DND-41 (cell line): ENCODE measurements around the gene GPR107.

Source experiments
- ATAC-seq: fragments of 200-7000 bp; cut with Tn5 transposase; 3 replicates; pipeline ENCODE4 v1.9.1; 2021; ENCODE audit warnings: low read depth; ENCODE audit not compliant: insufficient read depth
- DNase-seq: peaks from one replicate; pipeline ENCODE4 v3.0.0-alpha.2; 2020
- H2AFZ ChIP-seq: 2 replicates; pipeline ENCODE4 v1.6.0; 2012; ENCODE audit warnings: low read depth, low read length
- H3K27ac ChIP-seq: 2 replicates; pipeline ENCODE4 v1.5.1; 2012; ENCODE audit warnings: low read length, inconsistent platforms
- H3K27me3 ChIP-seq: fragments of 200-600 bp; sonication (generic); 2 replicates; pipeline ENCODE4 v1.6.0; 2012; ENCODE audit warnings: low read length, mild to moderate bottlenecking, inconsistent platforms; ENCODE audit not compliant: insufficient read depth, poor library complexity
- H3K36me3 ChIP-seq: 2 replicates; pipeline ENCODE4 v1.5.1; 2012; ENCODE audit warnings: low read length, inconsistent platforms; ENCODE audit not compliant: insufficient read depth
- H3K4me1 ChIP-seq: 2 replicates; pipeline ENCODE4 v1.5.1; 2012; ENCODE audit warnings: mild to moderate bottlenecking, low read length; ENCODE audit not compliant: insufficient read depth
- H3K4me2 ChIP-seq: 2 replicates; pipeline ENCODE4 v1.6.0; 2012; ENCODE audit warnings: mild to moderate bottlenecking, moderate library complexity, low read length, inconsistent platforms; ENCODE audit not compliant: insufficient read depth
- H3K4me3 ChIP-seq, 2 experiments: fragments of 200-600 bp in 1 of 2; shearing (Covaris generic) in 1 of 2; 2 replicates each; pipeline ENCODE4 v1.5.1; 2012 to 2016; ENCODE audit warnings: inconsistent platforms in 2 of 2, low read length in 2 of 2, mild to moderate bottlenecking in 2 of 2, low read depth in 1 of 2, moderate library complexity in 1 of 2
- H3K79me2 ChIP-seq: 2 replicates; pipeline ENCODE4 v1.6.0; 2012; ENCODE audit warnings: low read length, inconsistent platforms; ENCODE audit not compliant: insufficient read depth
- H3K9ac ChIP-seq: 2 replicates; pipeline ENCODE4 v1.6.0; 2012; ENCODE audit warnings: low read depth, mild to moderate bottlenecking, inconsistent platforms, low read length, moderate library complexity
- H3K9me3 ChIP-seq: 2 replicates; pipeline ENCODE4 v1.5.1; 2012; ENCODE audit warnings: low read length, moderate library complexity, mild to moderate bottlenecking, inconsistent platforms; ENCODE audit not compliant: insufficient read depth, severe bottlenecking
- H4K20me1 ChIP-seq: 2 replicates; pipeline ENCODE4 v1.6.0; 2012; ENCODE audit warnings: low read length; ENCODE audit not compliant: insufficient read depth
- CTCF ChIP-seq: IDR thresholded peaks from 2 replicates; pipeline ENCODE4 v1.5.1; 2012; ENCODE audit warnings: borderline replicate concordance, low read length, moderate library complexity, mild to moderate bottlenecking; ENCODE audit not compliant: poor library complexity, severe bottlenecking; ENCODE audit errors: extremely low read depth
- EZH2 ChIP-seq: IDR thresholded peaks from 3 replicates; pipeline ENCODE4 v1.6.1; 2012; ENCODE audit warnings: borderline replicate concordance, low read depth, mild to moderate bottlenecking, moderate library complexity, low read length, inconsistent platforms; ENCODE audit not compliant: severe bottlenecking

Gene GPR107

GRCh38 chr9:130118841-130119518, 65.3 kb downstream of the GPR107 start:
- DNase-seq: no peak
- no peaks in the 10 kb centered on the region for H3K79me2 ChIP-seq
- no peaks in the 10 kb centered on the region for H3K4me1 ChIP-seq
- TF ChIP-seq CTCF (no peak), EZH2 (no peak)
- no peaks in the 10 kb centered on the region for H3K27me3 ChIP-seq
- H2AFZ ChIP-seq: no peak overlapping the region
- H3K9ac ChIP-seq: no peak overlapping the region
- H3K9me3 ChIP-seq: no peaks in the 10 kb centered on the region
- H3K27ac ChIP-seq: no peak overlapping the region
- no peak for ATAC-seq
- no peaks in the 10 kb centered on the region for H4K20me1 ChIP-seq
- no peak overlapping the region for H3K4me2 ChIP-seq
- H3K36me3 ChIP-seq: peaks cover 28% of the 10 kb centered on the region
- H3K4me3 ChIP-seq: no peak overlapping the region

- DNase-seq (no peak), ATAC-seq (no peak)
- Histone ChIP-seq H3K4me2 (no peak overlapping the region), H3K4me1 (no peaks in the 10 kb centered on the region), H2AFZ (no peak overlapping the region), H4K20me1 (no peaks in the 10 kb centered on the region), H3K4me3 (no peak overlapping the region), H3K79me2 (no peaks in the 10 kb centered on the region), H3K9ac (no peak overlapping the region), H3K27me3 (no peaks in the 10 kb centered on the region), H3K9me3 (no peaks in the 10 kb centered on the region), H3K27ac (no peak overlapping the region), H3K36me3 (peaks cover 35% of the 10 kb centered on the region)
- no peak for TF ChIP-seq CTCF
- no peak for TF ChIP-seq EZH2
Measured at GRCh38 chr9:130119519-130120298, 66.0 kb downstream of the GPR107 start.

- no peak for ATAC-seq
- H3K27ac ChIP-seq: no peak overlapping the region
- no peak overlapping the region for H3K9ac ChIP-seq
- DNase-seq: no peak
- H2AFZ ChIP-seq: no peak overlapping the region
- H4K20me1 ChIP-seq: no peaks in the 10 kb centered on the region
- no peak overlapping the region for H3K4me2 ChIP-seq
- H3K4me3 ChIP-seq: no peak overlapping the region
- H3K4me1 ChIP-seq: no peaks in the 10 kb centered on the region
- no peaks in the 10 kb centered on the region for H3K79me2 ChIP-seq
- no peaks in the 10 kb centered on the region for H3K27me3 ChIP-seq
- TF ChIP-seq CTCF (no peak), EZH2 (no peak)
- no peaks in the 10 kb centered on the region for H3K9me3 ChIP-seq
- H3K36me3 ChIP-seq: peaks cover 35% of the 10 kb centered on the region
Measured at GRCh38 chr9:130120299-130120587, 66.5 kb downstream of the GPR107 start.
